DND-41 (cell line): Measurements from ENCODE around the gene HDLBP.

ENCODE experiments used
- EZH2 ChIP-seq: IDR thresholded peaks from 3 replicates; pipeline ENCODE4 v1.6.1; 2012; ENCODE audit warnings: borderline replicate concordance, low read depth, mild to moderate bottlenecking, moderate library complexity, low read length, inconsistent platforms; ENCODE audit not compliant: severe bottlenecking
- TF ChIP-seq, protein P1 (sequence below): IDR thresholded peaks from 2 replicates; pipeline ENCODE4 v1.5.1; 2012; ENCODE audit warnings: borderline replicate concordance, low read length, moderate library complexity, mild to moderate bottlenecking; ENCODE audit not compliant: poor library complexity, severe bottlenecking; ENCODE audit errors: extremely low read depth

DNA sequence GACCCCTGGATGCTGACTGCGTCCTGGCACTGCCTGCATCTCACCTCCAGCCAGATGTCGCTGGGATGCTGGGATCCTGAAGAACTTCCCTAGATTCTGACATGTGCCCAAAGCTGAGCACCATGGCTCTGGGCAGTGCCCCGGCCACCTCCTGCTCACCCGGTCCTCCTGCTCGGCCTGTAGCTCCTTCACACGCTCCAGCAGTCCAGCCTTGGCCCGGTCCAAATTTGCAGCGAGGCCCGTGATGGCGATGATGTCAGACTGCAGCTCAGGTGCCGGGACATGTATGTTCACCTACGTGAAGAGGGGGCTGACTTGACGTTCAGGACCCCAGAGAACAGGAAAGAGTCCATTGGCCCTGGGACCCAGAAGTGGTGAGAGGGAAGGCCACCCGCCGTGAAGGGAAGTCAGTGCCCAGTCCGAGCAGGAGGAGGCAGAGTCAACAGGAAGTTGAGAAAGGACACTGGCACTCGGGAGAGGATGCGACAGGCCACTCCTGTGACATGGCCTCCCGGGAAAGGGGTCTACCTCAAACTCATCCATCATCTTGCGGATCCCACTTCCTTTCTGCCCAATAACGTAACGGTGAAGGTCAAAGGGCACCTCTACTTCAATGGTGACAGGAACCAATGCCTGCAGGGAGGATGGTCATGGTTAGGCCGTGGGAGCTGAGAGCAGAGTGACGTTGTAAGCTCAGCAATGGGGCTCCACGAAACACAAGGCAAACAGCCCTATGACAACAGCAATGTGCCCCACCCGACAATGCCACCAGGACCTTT is 80.3 kb downstream of the HDLBP start:
- TF ChIP-seq, protein P1, sequence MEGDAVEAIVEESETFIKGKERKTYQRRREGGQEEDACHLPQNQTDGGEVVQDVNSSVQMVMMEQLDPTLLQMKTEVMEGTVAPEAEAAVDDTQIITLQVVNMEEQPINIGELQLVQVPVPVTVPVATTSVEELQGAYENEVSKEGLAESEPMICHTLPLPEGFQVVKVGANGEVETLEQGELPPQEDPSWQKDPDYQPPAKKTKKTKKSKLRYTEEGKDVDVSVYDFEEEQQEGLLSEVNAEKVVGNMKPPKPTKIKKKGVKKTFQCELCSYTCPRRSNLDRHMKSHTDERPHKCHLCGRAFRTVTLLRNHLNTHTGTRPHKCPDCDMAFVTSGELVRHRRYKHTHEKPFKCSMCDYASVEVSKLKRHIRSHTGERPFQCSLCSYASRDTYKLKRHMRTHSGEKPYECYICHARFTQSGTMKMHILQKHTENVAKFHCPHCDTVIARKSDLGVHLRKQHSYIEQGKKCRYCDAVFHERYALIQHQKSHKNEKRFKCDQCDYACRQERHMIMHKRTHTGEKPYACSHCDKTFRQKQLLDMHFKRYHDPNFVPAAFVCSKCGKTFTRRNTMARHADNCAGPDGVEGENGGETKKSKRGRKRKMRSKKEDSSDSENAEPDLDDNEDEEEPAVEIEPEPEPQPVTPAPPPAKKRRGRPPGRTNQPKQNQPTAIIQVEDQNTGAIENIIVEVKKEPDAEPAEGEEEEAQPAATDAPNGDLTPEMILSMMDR, result no peak
- TF ChIP-seq EZH2, result no peak
